H1 (cell line): ENCODE data around the gene MED31. TPM values are rescaled to one million over a fixed set of nuclear protein-coding genes. Genes with fewer than 3 reads are reported as not detected.

Experiments
- ASH2L ChIP-seq: fragments of 200-600, 300-600 bp; sonication (generic); IDR thresholded peaks from one replicate; pipeline ENCODE4 v1.7.1; 2017; ENCODE audit warnings: low read length
- BACH1 ChIP-seq: IDR thresholded peaks from 2 replicates; pipeline ENCODE4 v1.6.1; 2012; ENCODE audit warnings: low read length, improper control_type of control experiment
- BCL11A ChIP-seq, 2 experiments: IDR thresholded peaks; one replicate each; pipeline ENCODE4 v1.6.1; 2011; ENCODE audit warnings: low read depth in 2 of 2, low read length in 2 of 2, mild to moderate bottlenecking in 2 of 2
- CBX5 ChIP-seq: fragments of 300-800, 300-1000 bp; sonication (generic); IDR thresholded peaks from 2 replicates; pipeline ENCODE4 v1.7.1; 2016; ENCODE audit warnings: antibody characterized with exemption, low read length, low read depth
- CBX8 ChIP-seq: fragments of 300-800, 300-1000 bp; sonication (generic); IDR thresholded peaks from 2 replicates; pipeline ENCODE4 v1.7.1; 2016; ENCODE audit warnings: low read depth, low read length, borderline replicate concordance
- EP300 ChIP-seq, 2 experiments: IDR thresholded peaks; 1 replicate in 1 of 2; 2 replicates in 1 of 2; pipeline ENCODE4 v1.6.1; 2011 to 2012; ENCODE audit warnings: low read depth in 2 of 2, low read length in 2 of 2, mild to moderate bottlenecking in 2 of 2, borderline replicate concordance in 1 of 2, inconsistent platforms in 1 of 2, moderate library complexity in 1 of 2
- JUN ChIP-seq: IDR thresholded peaks from 2 replicates; pipeline ENCODE4 v1.6.1; 2011; ENCODE audit warnings: low read depth, mild to moderate bottlenecking, improper control_type of control experiment, low read length
- JUND ChIP-seq: IDR thresholded peaks from 2 replicates; pipeline ENCODE4 v1.6.1; 2011; ENCODE audit warnings: mild to moderate bottlenecking, improper control_type of control experiment, low read length
- NRF1 ChIP-seq: IDR thresholded peaks from 2 replicates; pipeline ENCODE4 v1.6.1; 2011; ENCODE audit warnings: mild to moderate bottlenecking, low read depth, low read length, improper control_type of control experiment
- PHF8 ChIP-seq: fragments of 200-600 bp; sonication (generic); conservative IDR thresholded peaks from 2 replicates; pipeline ENCODE4 v1.7.1; 2012; ENCODE audit warnings: low read depth, mild to moderate bottlenecking, inconsistent platforms, low read length, moderate library complexity
- RFX5 ChIP-seq: IDR thresholded peaks from 2 replicates; pipeline ENCODE4 v1.6.1; 2011; ENCODE audit warnings: low read depth, low read length, improper control_type of control experiment, borderline replicate concordance
- SIN3A ChIP-seq, 2 experiments: IDR thresholded peaks in 1 of 2; conservative IDR thresholded peaks in 1 of 2; 2 replicates each; pipeline ENCODE4 v1.6.1; 2011 to 2012; ENCODE audit warnings: low read length in 2 of 2, improper control_type of control experiment in 1 of 2, low read depth in 1 of 2, mild to moderate bottlenecking in 1 of 2
- SIRT6 ChIP-seq: IDR thresholded peaks from one replicate; pipeline ENCODE4 v1.7.1; 2012; ENCODE audit warnings: low read length, inconsistent platforms
- TAF1 ChIP-seq: IDR thresholded peaks from 2 replicates; pipeline ENCODE4 v1.6.1; 2011; ENCODE audit warnings: mild to moderate bottlenecking, low read depth, low read length
- TEAD4 ChIP-seq: IDR thresholded peaks from 2 replicates; pipeline ENCODE4 v1.6.1; 2012; ENCODE audit warnings: low read depth, low read length, inconsistent platforms, mixed read lengths
- ZNF274 ChIP-seq: IDR thresholded peaks from 2 replicates; pipeline ENCODE4 v1.7.0; 2012; ENCODE audit warnings: low read length, borderline replicate concordance; ENCODE audit errors: extremely low read depth
- polyA plus RNA-seq, 7 experiments: library from polyadenylated mRNA; depleted of rRNA in 3 of 7; stranded (reverse) in 5 of 7; unstranded in 2 of 7; fragments of >200 nt in 5 of 7; fragments of 200-250 nt in 2 of 7; gene quantifications; 1 replicate in 5 of 7; 2 replicates in 1 of 7; 4 replicates in 1 of 7; pipeline versions ENCODE4 v1.2.1 to v1.2.3, GENCODE V29; 2011 to 2013; ENCODE audit warnings: missing spikeins in 2 of 7, mixed read lengths in 2 of 7
- total RNA-seq: library from RNA; stranded (reverse); fragmentation: NEBNext Ultra II Directional; extraction: Animal tissue kit (Norgen Biotek cat#: 25700); gene quantifications from 2 replicates; pipeline ENCODE4 v1.2.1, GENCODE V29; 2021
- TF ChIP-seq, protein P1 (sequence below): IDR thresholded peaks from 2 replicates; pipeline ENCODE4 v1.6.1; 2012; ENCODE audit warnings: inconsistent platforms
- TF ChIP-seq, protein P2 (sequence below): IDR thresholded peaks from 2 replicates; pipeline ENCODE4 v1.6.1; 2011; ENCODE audit warnings: low read depth, mild to moderate bottlenecking, low read length; ENCODE audit not compliant: insufficient read depth
- TF ChIP-seq, protein P3 (sequence below): IDR thresholded peaks from 2 replicates; pipeline ENCODE4 v1.6.1; 2012; ENCODE audit warnings: inconsistent platforms
- TF ChIP-seq, protein P4 (sequence below): IDR thresholded peaks from 2 replicates; pipeline ENCODE4 v1.6.1; 2011; ENCODE audit warnings: low read length, improper control_type of control experiment
- TF ChIP-seq, protein P5 (sequence below): IDR thresholded peaks from 2 replicates; pipeline ENCODE4 v1.6.1; 2012; ENCODE audit warnings: low read length, inconsistent platforms

MED31 gene
- total and polyA plus RNA-seq, 2 of the 8 experiments (the other 6 are each of a cell fraction or from before 2014, with no cell fraction given): 4.6 to 12.3 TPM

DNA sequence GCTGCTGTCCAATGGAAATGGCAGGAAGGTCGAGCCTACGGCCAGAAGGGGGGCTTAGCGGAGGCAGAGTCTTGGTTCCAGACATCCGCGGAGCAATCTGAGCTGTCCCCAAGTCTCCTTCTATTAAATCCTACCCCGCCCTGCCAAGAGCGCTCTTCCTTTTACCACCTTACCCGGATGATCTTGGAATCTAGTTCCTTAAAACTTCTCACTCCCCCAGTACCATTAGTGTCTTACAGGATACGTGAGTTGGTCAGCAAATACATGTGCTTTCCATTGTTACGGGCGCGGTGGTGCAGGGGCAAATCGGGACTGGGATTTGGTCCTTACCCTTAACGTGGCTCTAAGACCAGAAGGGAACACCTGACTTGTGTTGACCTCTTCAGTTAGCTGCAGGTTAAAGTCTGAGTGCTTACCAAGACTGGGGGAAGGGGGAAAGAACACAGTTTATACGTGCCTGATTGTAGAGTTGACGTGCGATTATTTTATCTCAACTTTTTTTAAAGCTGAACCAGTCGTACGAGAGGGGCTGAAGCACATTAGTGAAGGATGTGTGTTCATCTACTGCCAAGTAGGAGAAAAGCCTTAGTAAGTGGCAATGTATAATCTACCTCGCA is 10.1 kb downstream of the MED31 start (continued):
- no peak for TF ChIP-seq JUND
- TF ChIP-seq, protein P1, sequence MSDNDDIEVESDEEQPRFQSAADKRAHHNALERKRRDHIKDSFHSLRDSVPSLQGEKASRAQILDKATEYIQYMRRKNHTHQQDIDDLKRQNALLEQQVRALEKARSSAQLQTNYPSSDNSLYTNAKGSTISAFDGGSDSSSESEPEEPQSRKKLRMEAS: peak; percentile 60
- TF ChIP-seq, protein P2, sequence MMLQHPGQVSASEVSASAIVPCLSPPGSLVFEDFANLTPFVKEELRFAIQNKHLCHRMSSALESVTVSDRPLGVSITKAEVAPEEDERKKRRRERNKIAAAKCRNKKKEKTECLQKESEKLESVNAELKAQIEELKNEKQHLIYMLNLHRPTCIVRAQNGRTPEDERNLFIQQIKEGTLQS: no peak
- TF ChIP-seq ASH2L: peak; percentile 51
- peak in 1 of 2 experiments; percentile 63; a peak in 1 of 4 replicates for TF ChIP-seq SIN3A (conservative IDR thresholded peaks at IDR 0.05 in 1 of 2, IDR thresholded peaks at IDR 0.05 in 1 of 2; ENCODE audit: low read depth in 1 of 2, low read length in 2 of 2)
- TF ChIP-seq EP300 (IDR thresholded peaks at IDR 0.05; ENCODE audit: borderline replicate concordance in 1 of 2, low read depth in 2 of 2, low read length in 2 of 2): no peak
- TF ChIP-seq JUN: no peak
- TF ChIP-seq TAF1: no peak
- TF ChIP-seq CBX5: no peak
- TF ChIP-seq BCL11A (IDR thresholded peaks at IDR 0.05; ENCODE audit: low read depth in 2 of 2, low read length in 2 of 2): no peak
- TF ChIP-seq NRF1: no peak
- no peak for TF ChIP-seq PHF8
- TF ChIP-seq CBX8: no peak
- TF ChIP-seq BACH1: no peak
- TF ChIP-seq RFX5: no peak
- no peak for TF ChIP-seq TEAD4
- TF ChIP-seq, protein P3, sequence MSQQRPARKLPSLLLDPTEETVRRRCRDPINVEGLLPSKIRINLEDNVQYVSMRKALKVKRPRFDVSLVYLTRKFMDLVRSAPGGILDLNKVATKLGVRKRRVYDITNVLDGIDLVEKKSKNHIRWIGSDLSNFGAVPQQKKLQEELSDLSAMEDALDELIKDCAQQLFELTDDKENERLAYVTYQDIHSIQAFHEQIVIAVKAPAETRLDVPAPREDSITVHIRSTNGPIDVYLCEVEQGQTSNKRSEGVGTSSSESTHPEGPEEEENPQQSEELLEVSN: no peak
- TF ChIP-seq, protein P4, sequence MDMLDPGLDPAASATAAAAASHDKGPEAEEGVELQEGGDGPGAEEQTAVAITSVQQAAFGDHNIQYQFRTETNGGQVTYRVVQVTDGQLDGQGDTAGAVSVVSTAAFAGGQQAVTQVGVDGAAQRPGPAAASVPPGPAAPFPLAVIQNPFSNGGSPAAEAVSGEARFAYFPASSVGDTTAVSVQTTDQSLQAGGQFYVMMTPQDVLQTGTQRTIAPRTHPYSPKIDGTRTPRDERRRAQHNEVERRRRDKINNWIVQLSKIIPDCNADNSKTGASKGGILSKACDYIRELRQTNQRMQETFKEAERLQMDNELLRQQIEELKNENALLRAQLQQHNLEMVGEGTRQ: no peak
- TF ChIP-seq ZNF274: no peak
- no peak for TF ChIP-seq SIRT6
- TF ChIP-seq, protein P5, sequence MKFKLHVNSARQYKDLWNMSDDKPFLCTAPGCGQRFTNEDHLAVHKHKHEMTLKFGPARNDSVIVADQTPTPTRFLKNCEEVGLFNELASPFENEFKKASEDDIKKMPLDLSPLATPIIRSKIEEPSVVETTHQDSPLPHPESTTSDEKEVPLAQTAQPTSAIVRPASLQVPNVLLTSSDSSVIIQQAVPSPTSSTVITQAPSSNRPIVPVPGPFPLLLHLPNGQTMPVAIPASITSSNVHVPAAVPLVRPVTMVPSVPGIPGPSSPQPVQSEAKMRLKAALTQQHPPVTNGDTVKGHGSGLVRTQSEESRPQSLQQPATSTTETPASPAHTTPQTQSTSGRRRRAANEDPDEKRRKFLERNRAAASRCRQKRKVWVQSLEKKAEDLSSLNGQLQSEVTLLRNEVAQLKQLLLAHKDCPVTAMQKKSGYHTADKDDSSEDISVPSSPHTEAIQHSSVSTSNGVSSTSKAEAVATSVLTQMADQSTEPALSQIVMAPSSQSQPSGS: no peak
